Loucy (cell line): ENCODE data around the gene PARP14.
"Not testable (repeated sequence)": the region's sequence is repeated elsewhere in the genome, so short reads cannot be mapped to it uniquely, and the experiment has no call there.

Experiments used
- H2AFZ ChIP-seq: fragments of 200-600 bp; sonication (generic); 2 replicates; pipeline ENCODE4 v1.6.0; 2016; ENCODE audit warnings: antibody characterized with exemption, mild to moderate bottlenecking, low read length, moderate library complexity
- H3F3A ChIP-seq: fragments of 200-600 bp; 2 replicates; pipeline ENCODE4 v1.6.0; 2016; ENCODE audit warnings: antibody characterized with exemption, low read depth, mild to moderate bottlenecking
- H3K27me3 ChIP-seq: fragments of 200-600 bp; sonication (generic); 2 replicates; pipeline ENCODE4 v1.6.1; 2014; ENCODE audit warnings: low read length, mild to moderate bottlenecking; ENCODE audit not compliant: insufficient read depth, poor library complexity, severe bottlenecking
- H3K36me3 ChIP-seq: fragments of 200-600 bp; sonication (generic); 2 replicates; pipeline ENCODE4 v1.6.1; 2016; ENCODE audit warnings: low read length; ENCODE audit not compliant: insufficient read depth
- H3K4me1 ChIP-seq: fragments of 200-600 bp; sonication (generic); 2 replicates; pipeline ENCODE4 v1.5.1; 2014; ENCODE audit warnings: low read length, mild to moderate bottlenecking; ENCODE audit not compliant: insufficient read depth, poor library complexity, severe bottlenecking
- H3K4me2 ChIP-seq: fragments of 200-600 bp; sonication (generic); 2 replicates; pipeline ENCODE4 v1.6.0; 2014; ENCODE audit warnings: antibody characterized with exemption, low read length, low read depth, mild to moderate bottlenecking; ENCODE audit not compliant: poor library complexity, severe bottlenecking
- H3K4me3 ChIP-seq: fragments of 200-600 bp; sonication (generic); 2 replicates; pipeline ENCODE4 v1.5.1; 2014; ENCODE audit warnings: low read length, mild to moderate bottlenecking, mixed read lengths; ENCODE audit not compliant: poor library complexity, severe bottlenecking
- H3K79me2 ChIP-seq: fragments of 200-600 bp; sonication (generic); 2 replicates; pipeline ENCODE4 v1.6.1; 2014; ENCODE audit warnings: low read length; ENCODE audit not compliant: insufficient read depth
- H3K9ac ChIP-seq: fragments of 200-600 bp; sonication (generic); 2 replicates; pipeline ENCODE4 v1.6.0; 2014; ENCODE audit warnings: mild to moderate bottlenecking, low read depth, low read length, moderate library complexity; ENCODE audit not compliant: poor library complexity, severe bottlenecking
- H3K9me2 ChIP-seq: fragments of 200-600 bp; sonication (generic); replicated peaks from 2 replicates; pipeline ENCODE4 v1.6.1; 2016; ENCODE audit warnings: low read depth, low read length, mixed read lengths
- H3K9me3 ChIP-seq: fragments of 200-600 bp; sonication (generic); 2 replicates; pipeline ENCODE4 v1.6.1; 2014; ENCODE audit warnings: mild to moderate bottlenecking, antibody characterized with exemption, low read length, low read depth; ENCODE audit not compliant: insufficient read depth
- H4K20me1 ChIP-seq: fragments of 200-600 bp; sonication (generic); 2 replicates; pipeline ENCODE4 v1.6.0; 2014; ENCODE audit warnings: antibody characterized with exemption, low read length, mild to moderate bottlenecking; ENCODE audit not compliant: insufficient read depth, poor library complexity, severe bottlenecking
- EZH2phosphoT487 ChIP-seq: fragments of 200-600 bp; IDR thresholded peaks from 2 replicates; pipeline ENCODE4 v1.6.1; 2018; ENCODE audit warnings: antibody characterized with exemption, mild to moderate bottlenecking, moderate library complexity, borderline replicate concordance
- TF ChIP-seq, protein P1 (sequence below): fragments of 200-600 bp; sonication (generic); conservative IDR thresholded peaks from 2 replicates; pipeline ENCODE4 v1.5.1; 2014; ENCODE audit warnings: mild to moderate bottlenecking, antibody characterized with exemption, low read length

The PARP14 gene

DNA sequence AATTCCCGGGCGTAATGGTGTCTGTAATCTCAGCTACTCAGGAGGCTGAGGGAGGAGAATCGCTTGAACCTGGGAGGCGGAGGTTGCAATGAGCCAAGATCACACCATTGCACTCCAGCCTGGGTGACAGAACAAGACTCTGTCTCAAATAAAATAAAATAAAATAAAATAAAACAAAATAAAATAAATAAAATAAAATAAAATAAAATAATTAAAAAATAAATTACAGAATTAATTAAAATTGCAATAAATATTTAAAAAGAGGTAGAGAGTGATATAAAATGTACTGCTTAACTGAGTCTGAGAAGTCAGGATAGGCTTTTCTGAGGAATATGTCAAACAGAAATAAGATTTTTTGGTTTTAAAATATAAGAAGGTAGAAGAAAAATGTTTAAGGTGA is 22.3 kb upstream of the PARP14 start:
- not testable (repeated sequence) for H4K20me1 ChIP-seq, H3K27me3 ChIP-seq, H3K9ac ChIP-seq, H3K79me2 ChIP-seq, H3K4me2 ChIP-seq, H2AFZ ChIP-seq, H3K36me3 ChIP-seq, H3K9me2 ChIP-seq, H3K4me3 ChIP-seq, H3F3A ChIP-seq, H3K4me1 ChIP-seq, H3K9me3 ChIP-seq

DNA sequence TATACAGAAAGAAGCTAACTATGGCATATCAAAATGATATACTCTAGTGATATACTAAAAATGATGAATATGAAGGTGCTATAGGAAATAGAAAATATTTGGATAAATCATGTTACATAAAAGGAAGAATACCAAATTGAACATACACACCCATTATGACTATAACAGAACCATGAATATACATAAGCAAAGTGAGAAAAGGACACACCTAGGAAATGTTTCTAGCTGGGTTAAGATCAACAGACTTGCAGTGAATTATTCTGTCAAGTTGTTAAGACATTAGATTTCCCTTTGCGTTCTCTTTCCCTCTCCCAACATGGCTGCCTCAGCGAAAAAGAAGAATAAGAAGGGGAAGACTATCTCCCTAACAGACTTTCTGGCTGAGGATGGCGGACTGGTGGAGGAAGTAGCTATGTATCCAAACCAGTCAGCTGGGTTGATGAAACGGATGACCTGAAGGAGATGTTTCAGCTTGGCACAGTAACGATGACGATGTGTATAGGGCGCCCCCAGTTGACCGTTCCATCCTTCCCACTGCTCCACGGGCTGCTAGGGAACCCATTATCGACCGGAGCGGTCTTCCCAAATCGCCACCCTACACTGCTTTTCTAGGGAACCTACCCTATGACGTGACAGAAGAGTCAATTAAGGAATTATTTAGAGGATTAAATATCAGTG is 20.2 kb upstream of the PARP14 start:
- Histone ChIP-seq H3K36me3 (no peaks in the 10 kb centered on the region), H3K27me3 (no peaks in the 10 kb centered on the region), H4K20me1 (no peaks in the 10 kb centered on the region), H3K4me2 (no peak overlapping the region), H3K9ac (no peak overlapping the region), H3K4me1 (no peaks in the 10 kb centered on the region), H2AFZ (no peak overlapping the region), H3K9me2 (no peaks in the 10 kb centered on the region), H3F3A (no peaks in the 10 kb centered on the region), H3K4me3 (no peak overlapping the region), H3K79me2 (no peaks in the 10 kb centered on the region), H3K9me3 (no peaks in the 10 kb centered on the region)
- TF ChIP-seq, protein P1, sequence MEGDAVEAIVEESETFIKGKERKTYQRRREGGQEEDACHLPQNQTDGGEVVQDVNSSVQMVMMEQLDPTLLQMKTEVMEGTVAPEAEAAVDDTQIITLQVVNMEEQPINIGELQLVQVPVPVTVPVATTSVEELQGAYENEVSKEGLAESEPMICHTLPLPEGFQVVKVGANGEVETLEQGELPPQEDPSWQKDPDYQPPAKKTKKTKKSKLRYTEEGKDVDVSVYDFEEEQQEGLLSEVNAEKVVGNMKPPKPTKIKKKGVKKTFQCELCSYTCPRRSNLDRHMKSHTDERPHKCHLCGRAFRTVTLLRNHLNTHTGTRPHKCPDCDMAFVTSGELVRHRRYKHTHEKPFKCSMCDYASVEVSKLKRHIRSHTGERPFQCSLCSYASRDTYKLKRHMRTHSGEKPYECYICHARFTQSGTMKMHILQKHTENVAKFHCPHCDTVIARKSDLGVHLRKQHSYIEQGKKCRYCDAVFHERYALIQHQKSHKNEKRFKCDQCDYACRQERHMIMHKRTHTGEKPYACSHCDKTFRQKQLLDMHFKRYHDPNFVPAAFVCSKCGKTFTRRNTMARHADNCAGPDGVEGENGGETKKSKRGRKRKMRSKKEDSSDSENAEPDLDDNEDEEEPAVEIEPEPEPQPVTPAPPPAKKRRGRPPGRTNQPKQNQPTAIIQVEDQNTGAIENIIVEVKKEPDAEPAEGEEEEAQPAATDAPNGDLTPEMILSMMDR: peak; percentile 25; the same call in 1 of the 2 replicates
- no peak for TF ChIP-seq EZH2phosphoT487

DNA sequence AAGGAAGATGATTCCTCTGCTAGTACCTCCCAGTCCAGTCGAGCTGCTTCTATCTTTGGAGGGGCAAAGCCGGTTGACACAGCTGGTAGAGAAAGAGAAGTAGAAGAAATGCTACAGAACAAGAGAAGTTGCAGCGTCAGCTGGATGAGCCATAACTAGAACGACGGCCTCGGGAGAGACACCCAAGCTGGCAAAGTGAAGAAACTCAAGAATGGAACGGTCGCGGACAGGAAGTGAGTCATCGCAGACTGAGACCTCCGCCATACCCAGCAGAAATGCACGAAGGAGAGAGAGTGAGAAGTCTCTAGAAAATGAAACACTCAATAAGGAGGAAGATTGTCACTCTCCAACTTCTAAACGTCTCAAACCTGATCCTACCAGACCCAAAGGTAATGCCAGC is 19.0 kb upstream of the PARP14 start:
- H3K4me2 ChIP-seq: no peak overlapping the region
- TF ChIP-seq, protein P1: no peak
- no peak for TF ChIP-seq EZH2phosphoT487

DNA sequence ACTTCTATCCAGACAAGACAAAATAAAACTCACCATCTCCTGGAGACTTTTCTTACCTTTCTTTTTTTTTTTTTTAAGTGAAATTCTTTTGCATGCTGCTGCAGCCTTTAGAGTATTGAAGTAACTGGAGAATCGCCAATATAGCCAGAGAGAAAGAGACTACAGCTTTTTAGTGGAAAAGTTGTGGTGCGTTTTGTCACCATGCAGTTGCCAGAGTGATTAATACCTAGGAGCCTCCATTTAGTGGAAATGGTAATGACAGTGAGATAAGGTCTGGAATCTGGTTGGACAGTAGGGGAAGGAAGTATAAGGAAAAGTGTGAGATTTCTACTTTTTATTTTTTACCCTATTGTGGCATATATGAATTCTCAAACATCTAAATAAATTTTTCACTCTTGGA is 18.1 kb upstream of the PARP14 start:
- no peak overlapping the region for H3K9ac ChIP-seq
- H3K9me2 ChIP-seq: no peaks in the 10 kb centered on the region
- H3F3A ChIP-seq: no peaks in the 10 kb centered on the region
- no peak overlapping the region for H2AFZ ChIP-seq
- H3K9me3 ChIP-seq: no peaks in the 10 kb centered on the region
- no peak overlapping the region for H3K4me3 ChIP-seq
- no peak for TF ChIP-seq EZH2phosphoT487
- TF ChIP-seq, protein P1: no peak
- no peaks in the 10 kb centered on the region for H3K4me1 ChIP-seq
- H3K79me2 ChIP-seq: no peaks in the 10 kb centered on the region
- H3K4me2 ChIP-seq: no peak overlapping the region
- no peaks in the 10 kb centered on the region for H4K20me1 ChIP-seq
- H3K27me3 ChIP-seq: no peaks in the 10 kb centered on the region
- H3K36me3 ChIP-seq: no peaks in the 10 kb centered on the region

More for the DNA sequence above, 19.0 kb upstream of the PARP14 start:
- Histone ChIP-seq H4K20me1 (no peaks in the 10 kb centered on the region), H3K27me3 (no peaks in the 10 kb centered on the region), H3K4me3 (no peak overlapping the region), H3K9me2 (no peaks in the 10 kb centered on the region), H3K9ac (no peak overlapping the region), H2AFZ (no peak overlapping the region), H3K79me2 (no peaks in the 10 kb centered on the region), H3K4me1 (no peaks in the 10 kb centered on the region), H3F3A (no peaks in the 10 kb centered on the region), H3K36me3 (no peaks in the 10 kb centered on the region), H3K9me3 (no peaks in the 10 kb centered on the region)
